H9 (cell line): ENCODE measurements around the gene WNT4. TPM values are rescaled to one million over a fixed set of nuclear protein-coding genes. Genes with fewer than 3 reads are reported as not detected.
A peak's percentile ranks its signal among the peaks of the same experiment; 100 is the strongest.

Source experiments
- DNase-seq: peaks from one replicate; pipeline ENCODE4 v3.0.0-alpha.2; 2017
- H2AFZ ChIP-seq: one replicate; pipeline ENCODE4 v1.6.1; 2013; ENCODE audit warnings: mild to moderate bottlenecking, low read length, control low read depth, moderate library complexity
- H2AK5ac ChIP-seq: 2 replicates; pipeline ENCODE4 v1.6.1; 2013; ENCODE audit warnings: low read length, control low read depth, mixed read lengths; ENCODE audit not compliant: insufficient read length
- H2BK120ac ChIP-seq: one replicate; pipeline ENCODE4 v1.6.1; 2013; ENCODE audit warnings: low read depth, mild to moderate bottlenecking, low read length, control low read depth, inconsistent platforms; ENCODE audit not compliant: poor library complexity, severe bottlenecking
- H2BK12ac ChIP-seq: 2 replicates; pipeline ENCODE4 v1.6.1; 2013; ENCODE audit warnings: low read length, control low read depth, mixed read lengths, low read depth; ENCODE audit not compliant: insufficient read length
- H2BK15ac ChIP-seq: 2 replicates; pipeline ENCODE4 v1.6.1; 2013; ENCODE audit warnings: low read depth, low read length, control low read depth
- H2BK20ac ChIP-seq: one replicate; pipeline ENCODE4 v1.6.1; 2013; ENCODE audit warnings: low read depth, mild to moderate bottlenecking, low read length, control low read depth, inconsistent platforms; ENCODE audit not compliant: poor library complexity, severe bottlenecking
- H2BK5ac ChIP-seq: 2 replicates; pipeline ENCODE4 v1.6.1; 2013; ENCODE audit warnings: low read length, control low read depth, mixed read lengths; ENCODE audit not compliant: insufficient read length
- H3K14ac ChIP-seq: 2 replicates; pipeline ENCODE4 v1.6.1; 2013; ENCODE audit warnings: low read length, control low read depth; ENCODE audit not compliant: insufficient read depth
- H3K18ac ChIP-seq: 2 replicates; pipeline ENCODE4 v1.6.1; 2013; ENCODE audit warnings: low read depth, mild to moderate bottlenecking, mixed read lengths, low read length, control low read depth; ENCODE audit not compliant: insufficient read length
- H3K23ac ChIP-seq: 2 replicates; pipeline ENCODE4 v1.6.1; 2013; ENCODE audit warnings: low read length, control low read depth, mixed read lengths, low read depth; ENCODE audit not compliant: insufficient read length
- H3K23me2 ChIP-seq: 2 replicates; pipeline ENCODE4 v1.6.1; 2013; ENCODE audit warnings: low read depth, mild to moderate bottlenecking, mixed read lengths, low read length, control low read depth; ENCODE audit not compliant: insufficient read length, poor library complexity, severe bottlenecking
- H3K27ac ChIP-seq: 2 replicates; pipeline ENCODE4 v1.5.1; 2013; ENCODE audit warnings: low read length, control low read depth, mixed read lengths, low read depth; ENCODE audit not compliant: insufficient read length
- H3K27me3 ChIP-seq: 2 replicates; pipeline ENCODE4 v1.6.1; 2013; ENCODE audit warnings: low read length, control low read depth, inconsistent platforms; ENCODE audit not compliant: insufficient read depth
- H3K4ac ChIP-seq: 2 replicates; pipeline ENCODE4 v1.6.1; 2013; ENCODE audit warnings: low read depth, mild to moderate bottlenecking, control low read depth, inconsistent platforms, low read length, moderate library complexity
- H3K4me1 ChIP-seq: 2 replicates; pipeline ENCODE4 v1.6.1; 2013; ENCODE audit warnings: low read length, control low read depth, inconsistent platforms; ENCODE audit not compliant: insufficient read depth
- H3K4me2 ChIP-seq: 2 replicates; pipeline ENCODE4 v1.6.1; 2013; ENCODE audit warnings: low read length, control low read depth, mixed read lengths; ENCODE audit not compliant: insufficient read length, insufficient read depth
- H3K56ac ChIP-seq: 2 replicates; pipeline ENCODE4 v1.6.1; 2013; ENCODE audit warnings: low read depth, mild to moderate bottlenecking, mixed read lengths, low read length, control low read depth; ENCODE audit not compliant: insufficient read length
- H3K79me1 ChIP-seq: 2 replicates; pipeline ENCODE4 v1.6.1; 2013; ENCODE audit warnings: low read depth, mild to moderate bottlenecking, moderate library complexity, low read length, control low read depth, inconsistent platforms; ENCODE audit not compliant: insufficient read depth, poor library complexity, severe bottlenecking
- H3K79me2 ChIP-seq: 2 replicates; pipeline ENCODE4 v1.6.1; 2013; ENCODE audit warnings: low read length, control low read depth, inconsistent platforms; ENCODE audit not compliant: insufficient read depth
- H3K9ac ChIP-seq: 2 replicates; pipeline ENCODE4 v1.6.1; 2013; ENCODE audit warnings: low read length, control low read depth, mixed read lengths; ENCODE audit not compliant: insufficient read length; ENCODE audit errors: extremely low read depth
- H3K9me3 ChIP-seq: one replicate; pipeline ENCODE4 v1.6.1; 2013; ENCODE audit warnings: low read depth, low read length, inconsistent platforms; ENCODE audit not compliant: control insufficient read depth
- H3T11ph ChIP-seq: one replicate; pipeline ENCODE4 v1.6.1; 2013; ENCODE audit warnings: mild to moderate bottlenecking, low read length, control low read depth, inconsistent platforms
- H4K20me1 ChIP-seq: one replicate; pipeline ENCODE4 v1.6.1; 2013; ENCODE audit not compliant: control insufficient read depth, insufficient read length, insufficient read depth
- H4K5ac ChIP-seq: 2 replicates; pipeline ENCODE4 v1.6.1; 2013; ENCODE audit warnings: low read depth, mild to moderate bottlenecking, mixed read lengths, low read length, control low read depth; ENCODE audit not compliant: insufficient read length
- H4K8ac ChIP-seq: replicated peaks from 2 replicates; pipeline ENCODE4 v1.6.1; 2013; ENCODE audit warnings: low read length, control low read depth, mixed read lengths, low read depth; ENCODE audit not compliant: insufficient read length
- H4K91ac ChIP-seq: 2 replicates; pipeline ENCODE4 v1.6.1; 2013; ENCODE audit warnings: low read depth, mild to moderate bottlenecking, moderate library complexity, mixed read lengths, low read length, control low read depth; ENCODE audit not compliant: insufficient read length
- H3K27ac Mint-ChIP-seq, 3 experiments: 2 replicates in 2 of 3; 3 replicates in 1 of 3; pipeline ENCODE4 v1.8.0; 2020 to 2021; ENCODE audit warnings: mixed read lengths in 3 of 3, mild to moderate bottlenecking in 1 of 3, moderate library complexity in 1 of 3
- H3K27me3 Mint-ChIP-seq: 2 replicates; pipeline ENCODE4 v1.8.0; 2021; ENCODE audit warnings: low read depth, mild to moderate bottlenecking, moderate library complexity, mixed read lengths
- H3K36me3 Mint-ChIP-seq, 3 experiments: 2 replicates in 2 of 3; 3 replicates in 1 of 3; pipeline ENCODE4 v1.8.0; 2020 to 2021; ENCODE audit warnings: low read depth in 3 of 3, mixed read lengths in 3 of 3; ENCODE audit not compliant: insufficient read depth in 1 of 3
- H3K4me1 Mint-ChIP-seq, 2 experiments: 2 replicates each; pipeline ENCODE4 v1.8.0; 2020; ENCODE audit warnings: mixed read lengths in 2 of 2
- H3K4me3 Mint-ChIP-seq, 2 experiments: 2 replicates in 1 of 2; 3 replicates in 1 of 2; pipeline ENCODE4 v1.8.0; 2020 to 2021; ENCODE audit warnings: mild to moderate bottlenecking in 2 of 2, mixed read lengths in 2 of 2, moderate library complexity in 1 of 2
- H3K9me3 Mint-ChIP-seq, 2 experiments: 2 replicates in 1 of 2; 3 replicates in 1 of 2; pipeline ENCODE4 v1.8.0; 2020; ENCODE audit warnings: mild to moderate bottlenecking in 2 of 2, mixed read lengths in 2 of 2, moderate library complexity in 1 of 2
- CTCF ChIP-seq: fragments of 200-600 bp; sonication (generic); conservative IDR thresholded peaks from 3 replicates; pipeline ENCODE4 v1.8.0; 2021; ENCODE audit warnings: antibody characterized with exemption, mild to moderate bottlenecking
- WGBS: extraction: QIAGEN DNeasy Blood & Tissue Kit; methylation state at CpG from one replicate; pipeline ENCODE4 v1.1.7; 2013; ENCODE audit warnings: missing lambda C conversion rate, low lambda C conversion rate, mixed read lengths; ENCODE audit not compliant: insufficient read length; ENCODE audit errors: extremely low coverage; 5-methylcytosine and 5-hydroxymethylcytosine counted together
- total RNA-seq: library from RNA; stranded (reverse); gene quantifications from 2 replicates; pipeline ENCODE4 v1.2.1, GENCODE V29; 2021

The WNT4 gene
- total RNA-seq, 1 experiment from 2014 or later = 1.4 TPM

- no peak for DNase-seq
- Histone ChIP-seq H2AK5ac (no peak overlapping the region), H4K91ac (no peak overlapping the region), H2BK12ac (no peak overlapping the region), H2BK15ac (no peak overlapping the region), H2BK5ac (no peak overlapping the region), H3K9me3 (no peaks in the 10 kb centered on the region), H3K14ac (no peak overlapping the region), H4K8ac (no peak overlapping the region), H2BK120ac (no peak overlapping the region), H3K18ac (no peak overlapping the region), H3K56ac (no peak overlapping the region), H2BK20ac (no peak overlapping the region), H3K27me3 (no peaks in the 10 kb centered on the region), H3K4me2 (no peak overlapping the region), H3K4ac (no peak overlapping the region), H4K5ac (no peak overlapping the region), H4K20me1 (no peaks in the 10 kb centered on the region), H3K9ac (no peak overlapping the region), H3T11ph (no peak overlapping the region), H3K79me1 (peaks cover 6% of the 10 kb centered on the region), H2AFZ (no peak overlapping the region), H3K27ac (no peak overlapping the region), H3K23me2 (no peaks in the 10 kb centered on the region), H3K79me2 (no peaks in the 10 kb centered on the region), H3K4me1 (no peaks in the 10 kb centered on the region), H3K23ac (no peak overlapping the region)
- no peak for TF ChIP-seq CTCF
- Mint-ChIP-seq H3K27me3 (no peaks in the 10 kb centered on the region), H3K27ac (peak overlapping the region in 1 of 3 experiments; percentile 88; a peak in 3 of 7 replicates), H3K4me3 (no peak overlapping the region), H3K9me3 (no peaks in the 10 kb centered on the region), H3K4me1 (peaks cover 14 to 17% of the 10 kb centered on the region in 2 experiments), H3K36me3 (peaks cover 0 to 9% (median 7%) of the 10 kb centered on the region in 3 experiments; a peak in 6 of 7 replicates)
- no CpG with 5 or more reads among the region's 11 CpGs for WGBS
Measured at GRCh38 chr1:22108339-22109105, 34.4 kb downstream of the WNT4 start.
